A549 (cell line): Measurements from ENCODE around the gene PAXX.

Source experiments
- CBX2 ChIP-seq: fragments of 200-600 bp; sonication (generic); IDR thresholded peaks from 2 replicates; pipeline ENCODE4 v1.6.1; 2016; ENCODE audit warnings: low read depth, mild to moderate bottlenecking, borderline replicate concordance
- CTCF ChIP-seq: fragments of >200 bp; sonication (Bioruptor Twin); formaldehyde crosslinking; IDR thresholded peaks from 3 replicates; pipeline ENCODE4 v1.5.1; 2016
- EP300 ChIP-seq, 2 experiments: fragments of >200 bp; sonication (Bioruptor Twin); formaldehyde crosslinking; IDR thresholded peaks; 2 replicates in 1 of 2; 3 replicates in 1 of 2; pipeline ENCODE4 v1.6.1; 2016 to 2017
- JUN ChIP-seq, 2 experiments: fragments of >200 bp; sonication (Bioruptor Twin); formaldehyde crosslinking; IDR thresholded peaks; 2 replicates in 1 of 2; 3 replicates in 1 of 2; pipeline ENCODE4 v1.6.1; 2016 to 2017
- KDM1A ChIP-seq: fragments of 200-600 bp; sonication (generic); IDR thresholded peaks from 2 replicates; pipeline ENCODE4 v1.6.1; 2016; ENCODE audit warnings: low read depth, mild to moderate bottlenecking
- PBX3 ChIP-seq: IDR thresholded peaks from 2 replicates; pipeline ENCODE4 v1.6.1; 2012
- POLR2AphosphoS2 ChIP-seq: conservative IDR thresholded peaks from 2 replicates; pipeline ENCODE4 v1.6.1; 2012; ENCODE audit warnings: low read length, improper control_type of control experiment, inconsistent platforms
- REST ChIP-seq: fragments of 200-600 bp; sonication (generic); IDR thresholded peaks from 2 replicates; pipeline ENCODE4 v1.6.1; 2016; ENCODE audit warnings: antibody characterized with exemption, mild to moderate bottlenecking, moderate library complexity
- RFX5 ChIP-seq: fragments of 450-650 bp; IDR thresholded peaks from 2 replicates; pipeline ENCODE4 v1.7.1; 2014; ENCODE audit warnings: antibody characterized with exemption, mild to moderate bottlenecking, moderate library complexity
- SMC3 ChIP-seq: fragments of >200 bp; sonication (Bioruptor Twin); formaldehyde crosslinking; IDR thresholded peaks from 3 replicates; pipeline ENCODE4 v1.6.1; 2018; ENCODE audit warnings: inconsistent platforms
- ZNF302 ChIP-seq: fragments of 250-450 bp; sonication (Bioruptor Pico); IDR thresholded peaks from 2 replicates; pipeline ENCODE4 v1.9.0; 2021; ENCODE audit warnings: inconsistent platforms, mild to moderate bottlenecking, moderate library complexity

GRCh38 chr9:136955943-136956335 is 36.3 kb upstream of the PAXX start:
- no peak for TF ChIP-seq REST
- TF ChIP-seq CTCF = no peak
- no peak for TF ChIP-seq EP300 (IDR thresholded peaks at IDR 0.05)
- TF ChIP-seq PBX3 = no peak
- TF ChIP-seq POLR2AphosphoS2 = no peak
- TF ChIP-seq KDM1A = no peak
- no peak for TF ChIP-seq SMC3
- no peak for TF ChIP-seq RFX5
- no peak for TF ChIP-seq ZNF302
- no peak for TF ChIP-seq CBX2
- no peak for TF ChIP-seq JUN (IDR thresholded peaks at IDR 0.05)
